GM21528 (cell line): Measurements from ENCODE around the gene APLNR.

Experiments used
- ATAC-seq: cut with Tn5 transposase; IDR thresholded peaks from one replicate; pipeline ENCODE4 v1.9.1; 2021; ENCODE audit warnings: mild to moderate bottlenecking, moderate library complexity; ENCODE audit not compliant: unreplicated experiment, low FRiP score

APLNR gene

GRCh38 chr11:57222239-57222638 is 14.8 kb downstream of the APLNR start:
- no peak for ATAC-seq

DNA sequence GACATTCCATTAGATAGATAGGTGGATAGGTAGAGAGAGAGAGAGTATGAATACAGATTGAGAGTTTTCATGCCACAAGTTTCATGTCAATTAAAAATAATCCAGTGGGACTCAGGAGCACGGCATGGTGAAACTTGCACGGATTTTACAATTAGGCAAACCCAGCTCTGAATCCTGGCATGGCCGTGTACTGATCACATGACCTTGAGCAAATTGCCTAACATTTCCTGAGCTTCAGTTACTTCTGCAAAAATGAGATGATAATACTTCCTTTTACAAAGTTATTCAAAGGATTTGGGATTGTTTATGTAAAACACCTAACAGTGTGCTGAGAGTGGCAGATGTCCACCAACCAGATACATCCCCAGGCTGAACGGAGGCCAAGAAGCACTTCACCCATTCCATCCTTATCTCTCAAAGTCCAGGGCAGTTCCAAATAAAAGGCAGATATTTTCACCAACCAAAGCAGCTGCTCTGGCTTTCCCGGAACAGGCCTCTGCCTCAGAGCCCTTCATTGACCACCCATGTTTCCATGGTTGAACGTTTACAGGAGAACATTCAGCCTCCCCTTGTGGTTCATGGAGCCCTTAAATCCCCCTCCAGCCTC is 17.9 kb downstream of the APLNR start:
- no peak for ATAC-seq

DNA sequence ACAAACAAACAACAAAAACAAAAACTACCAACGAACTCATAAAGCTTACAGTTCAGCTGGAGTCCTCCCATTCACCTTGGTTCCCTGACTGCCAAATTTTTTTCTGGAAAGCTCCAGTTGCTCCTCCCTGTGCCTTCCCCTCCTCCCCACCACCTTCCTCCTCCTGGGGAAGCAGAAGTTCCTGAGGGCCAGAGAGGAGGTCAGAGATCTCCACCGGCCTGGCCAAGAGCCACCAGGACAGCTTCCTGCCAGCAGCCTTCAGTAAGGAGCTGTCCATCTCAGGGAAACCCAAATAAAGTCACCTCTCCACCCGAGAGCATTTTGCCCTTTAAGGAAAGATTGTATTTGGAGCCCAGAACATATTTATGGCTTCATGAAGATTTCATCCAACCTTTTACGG is 20.0 kb downstream of the APLNR start:
- ATAC-seq, result no peak

GRCh38 chr11:57216463-57216862 is 20.6 kb downstream of the APLNR start:
- no peak for ATAC-seq

DNA sequence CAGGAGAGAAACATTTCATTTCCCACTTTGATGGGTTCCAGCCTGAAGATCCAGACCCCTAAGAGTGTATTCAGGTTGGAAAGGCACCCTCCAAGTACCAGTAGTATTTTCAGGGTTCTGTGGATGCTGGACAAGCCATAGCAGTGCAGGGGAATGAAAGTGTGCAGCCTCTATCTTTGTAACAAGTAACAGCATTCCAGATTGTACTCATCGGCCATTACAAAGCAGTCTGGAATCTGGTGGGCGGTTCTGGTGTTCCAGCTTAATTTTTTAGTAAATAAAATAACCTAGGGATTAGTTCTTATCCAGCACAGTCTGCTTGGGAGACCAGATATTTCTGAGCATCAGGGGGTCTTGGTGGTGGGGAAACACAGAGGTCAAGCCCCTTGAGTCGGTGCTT is 22.6 kb downstream of the APLNR start:
- ATAC-seq, result no peak

GRCh38 chr11:57214098-57214417 is 23.0 kb downstream of the APLNR start:
- ATAC-seq, result no peak

DNA sequence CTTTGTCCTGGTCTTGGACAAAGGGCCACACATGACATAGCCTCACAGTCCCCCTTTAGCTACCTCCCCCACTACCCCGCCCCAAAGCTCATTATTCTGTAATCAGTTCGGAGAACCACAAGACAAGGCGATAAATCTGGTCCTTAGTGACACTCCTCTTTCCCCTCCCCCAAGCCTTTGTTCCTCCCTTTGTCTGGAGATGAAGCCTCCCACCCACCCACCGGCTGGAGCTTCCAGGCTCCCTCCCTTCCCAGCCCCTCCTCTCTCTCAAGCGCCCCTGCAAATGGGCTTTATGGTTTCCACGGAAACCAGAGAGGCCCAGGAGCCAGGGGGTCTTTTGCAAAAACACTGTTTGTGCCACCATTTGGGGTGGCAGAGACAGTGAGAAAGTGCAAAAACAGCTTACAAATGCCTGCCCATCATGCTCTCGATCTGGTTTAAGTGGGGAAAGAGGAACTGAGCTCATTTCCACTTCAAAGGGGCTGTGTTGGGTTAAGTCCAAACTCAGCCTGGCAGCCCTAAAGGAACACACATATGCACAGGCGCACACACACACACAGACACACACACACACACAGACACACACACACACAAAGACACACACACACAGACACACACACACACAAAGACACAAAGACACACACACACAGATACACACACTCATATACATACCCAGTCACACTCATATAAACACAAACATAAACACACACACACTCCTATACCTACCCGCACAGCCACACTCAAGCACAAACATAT is 23.5 kb downstream of the APLNR start:
- ATAC-seq, result no peak

- no peak for ATAC-seq
Observed at GRCh38 chr11:57210781-57211180, 26.3 kb downstream of the APLNR start.

DNA sequence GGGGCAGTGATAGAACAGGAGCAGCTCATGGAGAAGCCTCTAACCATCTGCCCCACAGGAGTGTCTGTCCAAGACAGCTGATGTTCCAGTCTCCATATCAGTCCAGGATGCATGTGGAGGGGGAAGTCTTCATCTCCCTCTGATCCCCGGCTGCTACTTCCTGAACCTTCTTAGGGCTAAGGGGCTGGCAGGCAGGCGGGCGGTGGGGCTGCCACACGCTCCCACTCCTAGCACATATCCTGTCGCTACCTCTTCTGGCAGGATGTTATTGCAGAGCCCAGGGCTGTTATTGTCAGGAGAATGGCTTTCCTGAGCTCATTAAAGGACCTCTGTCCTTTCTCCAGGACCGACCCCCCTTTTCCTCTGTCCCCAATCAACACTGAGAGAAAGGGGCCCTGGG is 29.9 kb downstream of the APLNR start:
- no peak for ATAC-seq

- ATAC-seq, result no peak
Observed at GRCh38 chr11:57205041-57205641, 31.9 kb downstream of the APLNR start.

GRCh38 chr11:57203882-57204480 is 33.1 kb downstream of the APLNR start:
- no peak for ATAC-seq

GRCh38 chr11:57203359-57203758 is 33.7 kb downstream of the APLNR start:
- no peak for ATAC-seq

DNA sequence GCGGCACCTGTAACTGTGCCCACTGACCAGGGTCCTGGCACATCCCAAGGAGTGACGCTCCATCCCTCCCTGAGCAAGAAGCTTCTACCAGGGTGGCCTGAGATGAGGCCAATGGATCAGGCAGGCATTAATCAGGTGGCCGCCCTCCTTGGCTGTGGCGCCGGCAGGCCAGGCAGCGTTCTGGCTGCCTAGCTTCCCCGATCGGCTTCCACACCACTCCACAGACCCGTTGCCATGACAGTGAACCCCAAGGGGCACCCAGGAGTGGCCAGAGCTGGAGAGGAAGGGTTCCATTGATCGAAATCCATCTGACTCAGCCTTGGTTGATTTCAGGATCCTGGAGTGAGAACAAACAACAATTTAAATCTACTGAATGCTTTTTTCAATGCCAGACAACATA is 34.8 kb downstream of the APLNR start:
- no peak for ATAC-seq

DNA sequence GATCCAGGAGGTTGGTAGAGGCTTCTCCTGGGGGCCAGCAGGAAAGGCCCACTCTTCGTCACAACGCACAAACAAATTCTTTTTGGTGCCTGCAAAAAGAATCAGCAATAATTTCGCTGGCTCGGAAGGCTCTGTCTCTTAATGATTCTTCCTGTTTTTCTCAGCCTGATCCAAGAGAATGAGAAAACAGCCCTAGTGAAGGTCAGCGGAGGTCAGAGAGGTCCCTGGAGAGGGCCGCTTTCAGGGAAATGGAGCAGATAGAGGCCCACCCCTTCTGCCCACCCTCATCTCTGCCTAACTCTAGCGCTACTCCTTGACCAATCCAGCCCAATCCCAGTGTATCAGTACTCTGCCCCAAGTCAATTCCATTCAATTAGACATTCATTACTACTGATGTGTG is 36.1 kb downstream of the APLNR start:
- no peak for ATAC-seq

- ATAC-seq, result no peak
Observed at GRCh38 chr11:57199330-57199729, 37.7 kb downstream of the APLNR start.

DNA sequence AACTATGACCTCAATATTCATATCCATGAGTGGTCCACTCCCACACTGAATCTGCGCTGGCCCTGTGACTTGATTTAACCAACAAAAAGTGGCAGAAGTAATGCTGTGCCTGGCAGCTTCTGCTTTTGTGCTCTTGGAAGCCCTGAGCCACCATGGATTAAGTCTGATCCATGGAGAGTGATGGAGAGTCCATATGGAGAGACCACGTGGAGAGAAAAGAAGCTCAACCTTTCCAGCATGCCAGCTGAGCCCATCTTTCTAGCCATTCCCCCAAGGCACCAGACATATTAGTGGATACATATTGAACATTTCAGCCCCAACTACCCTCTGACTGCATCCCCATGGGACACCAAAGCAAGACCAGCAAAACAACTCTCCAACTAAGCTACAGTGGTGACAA is 39.3 kb downstream of the APLNR start:
- ATAC-seq, result no peak

DNA sequence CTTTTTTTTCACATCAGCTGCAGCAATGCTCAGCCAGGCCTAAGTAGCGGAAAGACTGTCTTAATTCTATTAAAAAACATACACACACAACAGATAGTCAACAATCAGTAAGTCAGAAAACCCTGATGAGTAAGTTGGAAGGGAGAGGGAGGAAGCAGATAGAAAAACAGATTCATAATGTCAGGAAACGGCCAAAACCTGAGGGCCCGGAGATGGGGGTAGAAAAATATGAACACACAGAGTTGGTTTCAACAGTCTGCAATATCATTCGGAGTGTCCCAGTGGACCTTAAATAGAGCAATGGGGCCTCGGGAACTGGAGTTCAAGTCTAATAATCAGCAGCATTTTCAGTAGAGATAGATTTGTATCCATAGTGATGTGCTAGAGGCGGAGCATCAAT is 40.5 kb downstream of the APLNR start:
- no peak for ATAC-seq

DNA sequence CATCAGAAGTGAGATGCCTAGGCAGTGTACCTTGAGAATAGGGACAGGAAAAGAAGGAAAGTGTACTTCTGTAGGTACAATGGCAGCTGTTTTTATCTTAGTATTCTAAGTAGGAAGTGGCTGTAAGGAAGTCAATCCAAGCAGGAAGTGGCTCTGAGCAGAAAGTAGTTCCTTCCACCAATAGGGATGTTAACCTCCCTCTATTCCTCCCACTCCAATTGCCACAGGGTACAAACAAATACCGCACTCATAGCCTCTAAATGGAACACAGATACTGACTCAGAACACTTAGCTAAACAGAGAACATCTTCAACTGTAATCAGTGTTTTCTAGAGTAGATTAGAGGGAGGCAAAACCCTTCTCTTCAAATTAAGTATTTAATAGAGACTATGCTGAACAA is 44.7 kb downstream of the APLNR start:
- no peak for ATAC-seq

GRCh38 chr11:57191311-57192219 is 45.5 kb downstream of the APLNR start:
- no peak for ATAC-seq

DNA sequence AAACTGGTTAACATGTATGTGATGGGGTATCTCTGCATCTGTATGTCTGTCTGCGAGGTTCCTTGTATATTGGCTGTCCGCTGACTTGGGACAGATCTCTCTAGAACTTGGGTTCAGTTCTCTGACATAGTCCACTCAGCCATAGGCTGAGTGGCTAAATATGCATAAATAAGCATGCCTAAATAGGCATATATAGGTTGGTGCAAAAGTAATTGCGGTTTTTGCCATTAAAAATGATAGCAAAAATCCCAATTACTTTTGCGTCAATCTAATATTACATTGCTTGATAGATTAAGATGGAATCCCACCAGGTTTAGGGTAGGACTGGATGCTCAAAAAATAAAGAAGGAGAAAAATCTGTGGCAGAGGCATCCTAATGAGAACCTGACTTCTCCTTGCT is 46.5 kb downstream of the APLNR start:
- ATAC-seq, result no peak
